GM12878 (cell line): Measurements from ENCODE around the gene SPATA32. TPM values are rescaled to one million over a fixed set of nuclear protein-coding genes. Genes with fewer than 3 reads are reported as not detected.
A peak's percentile ranks its signal among the peaks of the same experiment; 100 is the strongest.

ENCODE experiments used
- ATAC-seq: fragments of 200-7000 bp; cut with Tn5 transposase; 3 replicates; pipeline ENCODE4 v1.9.1; 2020; ENCODE audit warnings: mild to moderate bottlenecking, moderate library complexity
- BruUV-seq: library from RNA; stranded (reverse); fragments of 400-500 nt; replicated peaks from 2 replicates; lab custom pipeline; 2021; lab: Mats Ljungman, UMichigan
- CTCF ChIA-PET: fragments of 300-600 bp; sonication (Branson Sonifier 250); formaldehyde crosslinking; extraction: SDS; loops from one replicate; lab custom pipeline; 2021; ENCODE audit warnings: inconsistent platforms; lab: Yijun Ruan, JAX
- POLR2A ChIA-PET: fragments of 350-600 bp; formaldehyde crosslinking; extraction: SDS; loops from one replicate; lab custom pipeline; 2021; ENCODE audit warnings: inconsistent platforms; lab: Charles Lee
- RAD21 ChIA-PET: fragments of 300-600 bp; sonication (Branson Sonifier 250); formaldehyde crosslinking; loops from one replicate; lab custom pipeline; 2023; ENCODE audit warnings: antibody characterized with exemption; ENCODE audit not compliant: unreplicated experiment; lab: Charles Lee
- SMC1A ChIA-PET: fragments of 300-600 bp; sonication (Branson Sonifier 250); formaldehyde crosslinking; loops from one replicate; lab custom pipeline; 2023; ENCODE audit not compliant: unreplicated experiment, uncharacterized antibody; lab: Charles Lee
- DNase-seq: peaks from one replicate; pipeline ENCODE4 v3.0.0-alpha.2; 2011; ENCODE audit warnings: low read depth, low spot score
- FAIRE-seq: peaks from 3 replicates; lab custom pipeline; 2011; peaks lifted over from hg19 to GRCh38; lab: Jason Lieb, UNC
- H2AFZ ChIP-seq: 2 replicates; pipeline ENCODE4 v1.6.0; 2011; ENCODE audit warnings: low read depth, low read length, control low read depth; ENCODE audit not compliant: control insufficient read depth
- H3K27ac ChIP-seq: 2 replicates; pipeline ENCODE4 v1.5.1; 2011; ENCODE audit warnings: control low read depth; ENCODE audit not compliant: control insufficient read depth, insufficient read depth
- H3K27me3 ChIP-seq, 2 experiments: replicated peaks in 1 of 2; 2 replicates each; pipeline versions ENCODE4 v1.6.0 to v1.6.1; 2011; ENCODE audit warnings: low read length in 1 of 2; ENCODE audit not compliant: control insufficient read depth in 2 of 2, insufficient read depth in 2 of 2
- H3K36me3 ChIP-seq, 2 experiments: 2 replicates each; pipeline ENCODE4 v1.5.1; 2011; ENCODE audit warnings: low read length in 1 of 2; ENCODE audit not compliant: control insufficient read depth in 2 of 2, insufficient read depth in 2 of 2
- H3K4me1 ChIP-seq: 2 replicates; pipeline ENCODE4 v1.6.1; 2011; ENCODE audit warnings: mild to moderate bottlenecking, low read length, moderate library complexity, mixed read lengths; ENCODE audit not compliant: control insufficient read depth, insufficient read depth
- H3K4me2 ChIP-seq: 2 replicates; pipeline ENCODE4 v1.6.0; 2011; ENCODE audit warnings: control low read depth; ENCODE audit not compliant: control insufficient read depth, insufficient read depth
- H3K4me3 ChIP-seq: fragments of 200-600 bp; sonication (generic); 2 replicates; pipeline ENCODE4 v1.5.1; 2016
- H3K79me2 ChIP-seq: 2 replicates; pipeline ENCODE4 v1.6.0; 2011; ENCODE audit warnings: low read length; ENCODE audit not compliant: control insufficient read depth, insufficient read depth
- H3K9ac ChIP-seq: 2 replicates; pipeline ENCODE4 v1.8.0; 2011; ENCODE audit warnings: low read length, control low read depth, mixed read lengths; ENCODE audit not compliant: control insufficient read depth, insufficient read depth
- H3K9me3 ChIP-seq: replicated peaks from 3 replicates; pipeline ENCODE4 v1.5.1; 2011; ENCODE audit warnings: mild to moderate bottlenecking, low read length; ENCODE audit not compliant: control insufficient read depth, insufficient read depth
- H4K20me1 ChIP-seq: 2 replicates; pipeline ENCODE4 v1.6.0; 2011; ENCODE audit not compliant: control insufficient read depth, insufficient read depth
- BACH1 ChIP-seq: fragments of 450-650 bp; IDR thresholded peaks from 2 replicates; pipeline ENCODE4 v1.6.1; 2017; ENCODE audit warnings: mild to moderate bottlenecking, borderline replicate concordance
- CHD2 ChIP-seq: IDR thresholded peaks from 2 replicates; pipeline ENCODE4 v1.6.1; 2011; ENCODE audit warnings: low read depth, low read length, improper control_type of control experiment, borderline replicate concordance
- CREM ChIP-seq: IDR thresholded peaks from 2 replicates; pipeline ENCODE4 v1.6.1; 2014; ENCODE audit warnings: antibody characterized with exemption, low read depth
- CTCF ChIP-seq, 3 experiments: IDR thresholded peaks in 2 of 3; conservative IDR thresholded peaks in 1 of 3; 2 replicates each; pipeline ENCODE4 v1.5.1; 2011; ENCODE audit warnings: low read depth in 3 of 3, low read length in 3 of 3, mild to moderate bottlenecking in 3 of 3, control low read depth in 2 of 3, moderate library complexity in 2 of 3, inconsistent platforms in 1 of 3, mixed read lengths in 1 of 3; ENCODE audit not compliant: control insufficient read depth in 2 of 3, insufficient read depth in 1 of 3; ENCODE audit errors: extremely low read depth in 1 of 3
- E2F4 ChIP-seq: IDR thresholded peaks from 2 replicates; pipeline ENCODE4 v1.6.1; 2012; ENCODE audit warnings: low read depth, low read length, improper control_type of control experiment
- E4F1 ChIP-seq: fragments of 450-650 bp; IDR thresholded peaks from 2 replicates; pipeline ENCODE4 v1.6.1; 2018; ENCODE audit warnings: borderline replicate concordance, mild to moderate bottlenecking; ENCODE audit not compliant: partially characterized antibody
- FOXK2 ChIP-seq: fragments of 450-650 bp; IDR thresholded peaks from 2 replicates; pipeline ENCODE4 v1.6.1; 2017; ENCODE audit warnings: mild to moderate bottlenecking, moderate library complexity
- GATAD2B ChIP-seq: fragments of 450-650 bp; conservative IDR thresholded peaks from 2 replicates; pipeline ENCODE4 v1.6.1; 2017; ENCODE audit warnings: low read depth, mild to moderate bottlenecking, moderate library complexity
- HDAC2 ChIP-seq: fragments of 200-600 bp; sonication (generic); IDR thresholded peaks from 2 replicates; pipeline ENCODE4 v1.6.1; 2017
- IRF4 ChIP-seq: IDR thresholded peaks from 2 replicates; pipeline ENCODE4 v1.6.1; 2011; ENCODE audit warnings: low read depth, low read length
- KLF5 ChIP-seq: fragments of 450-650 bp; IDR thresholded peaks from 2 replicates; pipeline ENCODE4 v1.6.1; 2014; ENCODE audit warnings: mild to moderate bottlenecking; ENCODE audit not compliant: partially characterized antibody
- MTA3 ChIP-seq: IDR thresholded peaks from 2 replicates; pipeline ENCODE4 v1.6.1; 2012; ENCODE audit warnings: low read length, inconsistent platforms, borderline replicate concordance
- RFX5 ChIP-seq: IDR thresholded peaks from 2 replicates; pipeline ENCODE4 v1.6.1; 2011; ENCODE audit warnings: low read depth, low read length, improper control_type of control experiment
- SMC3 ChIP-seq: IDR thresholded peaks from 2 replicates; pipeline ENCODE4 v1.6.1; 2011; ENCODE audit warnings: low read length, improper control_type of control experiment, borderline replicate concordance
- SUZ12 ChIP-seq: fragments of 200-600 bp; sonication (generic); IDR thresholded peaks from one replicate; pipeline ENCODE4 v1.6.1; 2018; ENCODE audit warnings: antibody characterized with exemption, mild to moderate bottlenecking; ENCODE audit not compliant: unreplicated experiment
- TCF12 ChIP-seq: IDR thresholded peaks from 2 replicates; pipeline ENCODE4 v1.6.1; 2011; ENCODE audit warnings: low read depth, mild to moderate bottlenecking, low read length
- WGBS: methylation state at CpG from one replicate; pipeline ENCODE4 v1.1.6; 2016; ENCODE audit warnings: low lambda C conversion rate; ENCODE audit not compliant: insufficient replicate concordance, insufficient coverage; ENCODE audit errors: missing lambda C conversion rate; 5-methylcytosine and 5-hydroxymethylcytosine counted together
- in situ Hi-C: fragments of 300-500 bp; cut with MboI; formaldehyde crosslinking; loops from 9 replicates; pipeline ENCODE4 v1.14.3; 2018; ENCODE audit warnings: mixed read lengths
- intact Hi-C: fragments of 100-400 bp; cut with micrococcal nuclease; formaldehyde crosslinking; loops from one replicate; pipeline ENCODE4 v1.14.2; 2022; ENCODE audit not compliant: unreplicated experiment
- polyA plus RNA-seq, 11 experiments: library from polyadenylated mRNA; depleted of rRNA in 4 of 11; unstranded in 6 of 11; stranded (reverse) in 5 of 11; fragments of >200 nt; fragmentation: Nextera tagmentation in 4 of 11; fragmentation: Illumina TruSeq in 1 of 11; extraction: Ambion mirVana in 4 of 11; extraction: Trizol in 1 of 11; gene quantifications; 1 replicate in 1 of 11; 2 replicates in 10 of 11; pipeline versions ENCODE4 v1.2.1 to v1.2.3, GENCODE V29; 2011 to 2016; ENCODE audit warnings: inconsistent platforms in 2 of 11, missing spikeins in 2 of 11, low read depth in 1 of 11
- total RNA-seq, 4 experiments: library from RNA; depleted of rRNA in 3 of 4; stranded (reverse); fragments of >200 nt in 3 of 4; fragmentation: Illumina TruSeq in 1 of 4; extraction: Trizol in 1 of 4; gene quantifications; 2 replicates each; pipeline versions ENCODE4 v1.2.1 to v1.2.3, GENCODE V29; 2013 to 2021

SPATA32 gene
- total and polyA plus RNA-seq, 10 of the 15 experiments (the other 5 are each of a cell fraction or from before 2014, with no cell fraction given) = 0.03 to 0.35 (median 0.11) TPM; not detected in 3

- Histone ChIP-seq H4K20me1 (no peaks in the 10 kb centered on the region), H3K27ac (peak overlapping the region; percentile 94), H3K4me2 (peak overlapping the region; percentile 97), H3K9me3 (no peaks in the 10 kb centered on the region; the same call in 2 of the 3 replicates), H3K36me3 (peaks cover 5 to 18% of the 10 kb centered on the region in 2 experiments), H2AFZ (no peak overlapping the region), H3K27me3 (no peaks in the 10 kb centered on the region), H3K4me3 (peak overlapping the region; percentile 14; the same call in 1 of the 2 replicates), H3K9ac (peak overlapping the region; percentile 66), H3K4me1 (peaks cover 82% of the 10 kb centered on the region), H3K79me2 (peaks cover 85% of the 10 kb centered on the region)
- ATAC-seq = peak; percentile 64
- BruUV-seq = no TSS peak
- SMC1A ChIA-PET = interaction anchor here (1.0 to 17.3 kb wide), 9 partner anchors 8 to 88 kb away, joined by 4 to 153 read pairs (median 7); partner anchors contain the start of gene MAP3K14
- peak; percentile 90 for DNase-seq
- 2% methylated on average over 9 of the region's 9 CpGs for WGBS
- in situ Hi-C loops = no loop called here
- RAD21 ChIA-PET = interaction anchor here (0.7 to 12.1 kb wide), 7 partner anchors 8 to 172 kb away, joined by 3 to 216 read pairs (median 6); partner anchors contain the start of genes ACBD4 and MAP3K14
- CTCF ChIA-PET = interaction anchor here (0.8 to 13.2 kb wide), 8 partner anchors 8 to 121 kb away, joined by 3 to 194 read pairs (median 4); partner anchors contain the start of gene MAP3K14
- peak; percentile 92 for FAIRE-seq
- POLR2A ChIA-PET = interaction anchor here (0.6 to 11.6 kb wide), 9 partner anchors 7 to 156 kb away, joined by 3 to 203 read pairs (median 8); partner anchors contain the start of genes FMNL1 and MAP3K14
- intact Hi-C loops = no loop called here
- TF ChIP-seq BACH1 = no peak; the same call in 1 of the 2 replicates
- no peak for TF ChIP-seq HDAC2
- TF ChIP-seq RFX5 = 0 out of 2 replicates have a peak, but pooled peaks have one; percentile 9
- 0 out of 2 replicates have a peak, but pooled peaks have one; percentile 57 for TF ChIP-seq MTA3
- no peak for TF ChIP-seq E4F1
- no peak for TF ChIP-seq E2F4
- peak; percentile 94 for TF ChIP-seq IRF4
- no peak; the same call in 1 of the 2 replicates for TF ChIP-seq CHD2
- 0 out of 2 replicates have a peak, but pooled peaks have one; percentile 34 for TF ChIP-seq TCF12
- TF ChIP-seq FOXK2 = no peak
- TF ChIP-seq CTCF (IDR thresholded peaks at IDR 0.05 in 2 of 3, conservative IDR thresholded peaks at IDR 0.05 in 1 of 3; ENCODE audit: control insufficient read depth in 2 of 3, extremely low read depth in 1 of 3, insufficient read depth in 1 of 3, low read depth in 3 of 3, low read length in 3 of 3) = 0 out of 6 replicates have a peak, but pooled peaks of 1 of the 3 experiments have one; percentile 5
- no peak; the same call in 1 of the 2 replicates for TF ChIP-seq GATAD2B
- peak; percentile 82 for TF ChIP-seq CREM
- TF ChIP-seq SMC3 = peak; percentile 10; the same call in 1 of the 2 replicates
- TF ChIP-seq SUZ12 = no peak
- peak; percentile 46 for TF ChIP-seq KLF5
These were observed 45.6 kb upstream of the SPATA32 start for GRCh38 chr17:45307290-45308015.
